GM12801 (cell line): Measurements from ENCODE around the gene MMP15.

Source experiments
- CTCF ChIP-seq: IDR thresholded peaks from one replicate; pipeline ENCODE4 v1.5.1; 2011; ENCODE audit warnings: control low read depth; ENCODE audit not compliant: insufficient read length; ENCODE audit errors: extremely low read depth

MMP15 gene

DNA sequence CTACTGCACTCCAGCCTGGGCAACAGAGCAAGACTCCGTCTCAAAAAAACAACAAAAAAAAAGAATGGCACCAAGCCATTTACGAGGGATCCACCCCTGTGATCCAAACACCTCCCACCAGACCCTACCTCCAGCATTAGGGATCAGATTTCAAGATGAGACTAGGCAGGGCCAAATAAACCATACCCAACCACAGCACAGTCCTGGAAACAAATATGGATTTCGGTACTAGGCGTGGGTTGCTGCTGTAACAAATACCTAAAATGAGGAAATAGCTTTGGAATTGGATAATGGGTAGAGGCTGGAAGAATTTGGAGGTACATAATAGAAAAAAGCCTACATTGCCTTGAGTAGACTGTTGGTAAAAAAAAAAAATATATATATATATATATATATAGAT is 49.1 kb downstream of the MMP15 start:
- TF ChIP-seq CTCF, result no peak

GRCh38 chr16:58076514-58076913 is 51.0 kb downstream of the MMP15 start:
- TF ChIP-seq CTCF, result no peak

DNA sequence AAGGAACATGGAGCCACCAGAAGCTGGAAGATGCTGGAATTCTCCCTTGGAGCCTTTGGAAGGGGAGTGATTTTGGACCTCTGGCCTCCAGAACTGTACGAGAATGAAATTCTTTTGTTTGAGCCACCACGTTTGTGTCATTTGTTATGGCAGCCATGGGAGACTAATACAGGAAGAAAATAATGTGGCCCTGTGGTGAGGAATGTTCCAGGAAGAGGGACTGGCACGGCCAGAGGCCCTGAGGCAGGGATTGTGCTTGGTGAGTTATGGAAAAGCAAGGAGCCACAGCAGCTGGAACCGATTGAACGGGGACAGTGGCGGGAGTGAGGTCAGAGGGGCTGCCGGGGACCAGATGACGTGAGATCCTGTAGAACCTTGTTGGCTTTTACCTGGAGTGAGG is 52.2 kb downstream of the MMP15 start:
- no peak for TF ChIP-seq CTCF

DNA sequence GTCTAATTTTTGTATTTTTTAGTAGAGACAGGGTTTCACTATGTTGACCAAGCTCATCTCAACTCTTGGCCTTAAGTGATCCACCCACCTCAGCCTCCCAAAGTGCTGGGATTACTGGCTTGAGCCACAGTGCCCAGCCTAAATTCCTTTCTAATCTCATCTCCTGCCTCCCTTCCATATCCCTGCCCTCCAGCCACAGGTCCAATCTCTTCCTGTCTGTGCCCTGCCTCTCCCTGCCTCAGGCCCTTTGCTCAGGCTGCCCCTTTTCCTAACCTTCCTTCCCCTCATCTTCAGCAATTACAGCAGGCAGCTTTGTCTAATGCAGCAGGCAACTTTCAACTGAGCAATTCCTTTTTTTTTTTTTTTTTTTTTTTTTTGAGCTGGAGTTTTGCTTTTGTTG is 56.8 kb downstream of the MMP15 start:
- TF ChIP-seq CTCF, result no peak

DNA sequence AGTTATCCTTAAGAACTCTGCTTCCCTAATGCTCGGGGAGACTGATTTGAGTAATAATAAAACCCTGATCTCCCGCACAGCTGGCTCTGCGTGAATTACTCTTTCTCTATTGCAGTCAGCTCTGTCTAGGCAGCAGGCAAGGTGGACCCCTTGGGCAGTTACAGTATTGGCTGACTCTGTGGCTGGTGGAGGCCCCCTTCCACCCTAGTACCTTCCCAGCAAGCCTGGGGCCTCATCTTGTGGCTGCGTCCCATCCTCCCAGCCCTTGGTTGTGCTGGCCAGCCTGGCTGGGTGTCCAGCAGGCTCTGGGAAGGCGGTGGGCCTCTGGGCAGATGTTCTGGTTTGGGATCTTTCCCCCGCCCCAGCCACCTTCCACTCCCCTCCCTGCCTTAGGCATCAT is 59.1 kb downstream of the MMP15 start:
- no peak for TF ChIP-seq CTCF

DNA sequence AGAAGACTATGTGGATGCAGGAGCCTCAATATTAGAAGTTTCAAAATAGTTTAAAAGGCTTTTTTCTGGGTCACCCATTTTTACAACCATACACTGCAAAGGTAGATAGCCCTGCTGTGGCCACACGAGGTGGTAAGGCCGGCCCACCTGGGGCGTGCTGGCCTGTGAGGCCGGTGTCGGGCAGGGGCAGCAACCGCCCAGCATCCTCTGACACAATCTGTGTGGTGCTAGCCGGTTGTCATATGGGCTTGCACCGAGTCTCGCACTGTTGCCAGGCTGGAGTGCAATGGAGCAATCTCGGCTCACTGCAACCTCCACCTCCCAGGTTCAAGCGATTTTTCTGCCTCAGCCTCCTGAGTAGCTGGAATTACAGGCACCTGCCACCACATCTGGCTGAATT is 59.6 kb downstream of the MMP15 start:
- no peak for TF ChIP-seq CTCF

GRCh38 chr16:58085584-58086251 is 60.2 kb downstream of the MMP15 start:
- no peak for TF ChIP-seq CTCF
